ENCODE data around the gene UBA52. TPM values are rescaled to one million over a fixed set of nuclear protein-coding genes. Genes with fewer than 3 reads are reported as not detected.

UBA52 gene
- polyA plus RNA-seq, 1 experiment, result 1,723 TPM

DNA sequence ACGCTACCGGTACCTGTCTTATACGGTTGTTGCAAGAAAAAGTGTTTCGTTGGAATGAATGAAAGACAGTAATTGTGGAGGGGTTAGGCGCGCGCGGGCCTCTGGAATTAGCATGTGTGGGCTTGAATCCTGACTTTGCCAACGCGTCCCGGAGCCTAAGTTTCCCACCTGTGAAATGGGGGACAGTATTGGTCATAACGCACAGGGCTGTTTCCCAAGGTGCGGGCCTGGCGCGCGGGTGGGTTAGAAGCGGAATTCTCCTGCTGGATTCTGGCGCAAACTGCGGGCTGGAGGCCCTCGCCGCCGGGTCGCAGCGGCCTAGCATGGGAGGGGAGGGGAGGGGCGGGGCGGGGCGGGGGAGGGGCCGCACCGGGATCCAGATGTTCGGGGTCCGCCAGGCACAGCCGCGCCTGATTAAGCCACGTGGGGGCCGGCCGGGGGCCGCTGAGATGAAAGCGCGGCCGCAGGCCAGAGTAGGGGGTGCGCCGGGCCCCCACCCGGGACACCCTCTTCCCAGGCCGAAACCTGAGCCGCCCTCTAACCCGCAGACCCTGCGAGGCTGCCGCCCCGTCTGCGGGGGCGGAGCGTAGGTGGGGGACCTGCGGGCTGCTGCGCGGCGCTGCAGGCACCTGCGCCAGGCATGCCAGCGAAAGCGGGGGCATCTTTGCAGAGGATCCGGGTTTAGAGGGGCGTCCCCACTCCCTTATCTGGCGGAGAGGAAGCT is 39.8 kb downstream of the UBA52 start:
- ChIA-PET POLR2A (no interaction called here), CTCF (no interaction called here)
- peaks cover 80% of the 10 kb centered on the region for H3K27me3 ChIP-seq (ENCODE audit: control insufficient read depth, insufficient read depth, low read length)
- no peak overlapping the region for H3K4me3 ChIP-seq (ENCODE audit: low read depth, low read length)
- TF ChIP-seq, protein P1, sequence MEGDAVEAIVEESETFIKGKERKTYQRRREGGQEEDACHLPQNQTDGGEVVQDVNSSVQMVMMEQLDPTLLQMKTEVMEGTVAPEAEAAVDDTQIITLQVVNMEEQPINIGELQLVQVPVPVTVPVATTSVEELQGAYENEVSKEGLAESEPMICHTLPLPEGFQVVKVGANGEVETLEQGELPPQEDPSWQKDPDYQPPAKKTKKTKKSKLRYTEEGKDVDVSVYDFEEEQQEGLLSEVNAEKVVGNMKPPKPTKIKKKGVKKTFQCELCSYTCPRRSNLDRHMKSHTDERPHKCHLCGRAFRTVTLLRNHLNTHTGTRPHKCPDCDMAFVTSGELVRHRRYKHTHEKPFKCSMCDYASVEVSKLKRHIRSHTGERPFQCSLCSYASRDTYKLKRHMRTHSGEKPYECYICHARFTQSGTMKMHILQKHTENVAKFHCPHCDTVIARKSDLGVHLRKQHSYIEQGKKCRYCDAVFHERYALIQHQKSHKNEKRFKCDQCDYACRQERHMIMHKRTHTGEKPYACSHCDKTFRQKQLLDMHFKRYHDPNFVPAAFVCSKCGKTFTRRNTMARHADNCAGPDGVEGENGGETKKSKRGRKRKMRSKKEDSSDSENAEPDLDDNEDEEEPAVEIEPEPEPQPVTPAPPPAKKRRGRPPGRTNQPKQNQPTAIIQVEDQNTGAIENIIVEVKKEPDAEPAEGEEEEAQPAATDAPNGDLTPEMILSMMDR (IDR thresholded peaks at IDR 0.05; ENCODE audit: low read depth, low read length), result no peak
- no peak for DNase-seq (ENCODE audit: low read depth, low spot score)
- H3K9me3 ChIP-seq (ENCODE audit: control insufficient read depth, insufficient read depth, low read length), result no peaks in the 10 kb centered on the region; the same call in 1 of the 2 replicates
- no peak overlapping the region for H3K27ac ChIP-seq (ENCODE audit: low read depth, low read length)

DNA sequence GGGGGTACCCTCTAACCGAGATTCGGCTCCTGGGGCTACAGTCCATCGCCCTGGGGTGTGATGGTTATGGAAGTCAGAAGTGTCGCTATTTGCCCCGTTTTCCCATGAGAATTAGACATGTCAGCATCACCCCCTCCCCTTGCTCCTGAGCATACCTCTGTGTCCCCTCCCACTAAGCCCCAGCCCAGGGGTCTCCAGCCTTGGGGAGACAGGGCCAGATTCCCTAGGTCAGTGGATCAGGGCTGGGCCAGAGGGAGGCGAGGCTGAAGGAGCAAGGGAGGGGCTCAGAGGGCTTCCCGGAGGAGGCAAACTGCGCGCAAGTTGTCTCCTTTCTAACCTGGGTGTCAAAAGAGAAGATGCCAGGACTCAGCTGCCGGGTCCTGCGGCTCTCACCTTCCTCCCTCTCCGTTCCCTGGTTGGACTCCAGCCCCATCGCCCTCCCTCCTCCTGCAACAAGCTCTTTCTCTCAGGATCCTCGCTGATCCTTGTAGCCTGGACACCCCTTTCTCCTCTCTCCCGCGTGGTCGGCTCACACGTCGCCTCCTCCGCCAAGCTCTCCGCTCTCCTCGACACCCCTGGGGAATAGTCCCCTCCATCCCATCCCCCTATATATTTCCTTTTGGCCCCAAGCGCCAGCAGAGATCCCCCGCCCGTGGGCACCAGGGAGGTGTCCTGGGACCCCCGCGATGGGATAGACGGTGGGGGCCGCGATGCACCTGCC is 40.6 kb downstream of the UBA52 start:
- Histone ChIP-seq H3K4me3 (ENCODE audit: low read depth, low read length) (peak overlapping the region; percentile 57), H3K27me3 (ENCODE audit: control insufficient read depth, insufficient read depth, low read length) (peaks cover 77% of the 10 kb centered on the region), H3K27ac (ENCODE audit: low read depth, low read length) (no peak overlapping the region), H3K9me3 (ENCODE audit: control insufficient read depth, insufficient read depth, low read length) (peaks cover 5% of the 10 kb centered on the region)
- ChIA-PET CTCF (interaction anchor here (1.2 kb wide), 1 partner anchor 235 kb away, joined by 4 read pairs; no protein-coding TSS in a partner anchor), POLR2A (interaction anchor here (0.7 kb wide), 1 partner anchor 425 kb away, joined by 10 read pairs; no protein-coding TSS in a partner anchor)
- DNase-seq (ENCODE audit: low read depth, low spot score), result no peak
- TF ChIP-seq, protein P1 (IDR thresholded peaks at IDR 0.05; ENCODE audit: low read depth, low read length), result no peak

DNA sequence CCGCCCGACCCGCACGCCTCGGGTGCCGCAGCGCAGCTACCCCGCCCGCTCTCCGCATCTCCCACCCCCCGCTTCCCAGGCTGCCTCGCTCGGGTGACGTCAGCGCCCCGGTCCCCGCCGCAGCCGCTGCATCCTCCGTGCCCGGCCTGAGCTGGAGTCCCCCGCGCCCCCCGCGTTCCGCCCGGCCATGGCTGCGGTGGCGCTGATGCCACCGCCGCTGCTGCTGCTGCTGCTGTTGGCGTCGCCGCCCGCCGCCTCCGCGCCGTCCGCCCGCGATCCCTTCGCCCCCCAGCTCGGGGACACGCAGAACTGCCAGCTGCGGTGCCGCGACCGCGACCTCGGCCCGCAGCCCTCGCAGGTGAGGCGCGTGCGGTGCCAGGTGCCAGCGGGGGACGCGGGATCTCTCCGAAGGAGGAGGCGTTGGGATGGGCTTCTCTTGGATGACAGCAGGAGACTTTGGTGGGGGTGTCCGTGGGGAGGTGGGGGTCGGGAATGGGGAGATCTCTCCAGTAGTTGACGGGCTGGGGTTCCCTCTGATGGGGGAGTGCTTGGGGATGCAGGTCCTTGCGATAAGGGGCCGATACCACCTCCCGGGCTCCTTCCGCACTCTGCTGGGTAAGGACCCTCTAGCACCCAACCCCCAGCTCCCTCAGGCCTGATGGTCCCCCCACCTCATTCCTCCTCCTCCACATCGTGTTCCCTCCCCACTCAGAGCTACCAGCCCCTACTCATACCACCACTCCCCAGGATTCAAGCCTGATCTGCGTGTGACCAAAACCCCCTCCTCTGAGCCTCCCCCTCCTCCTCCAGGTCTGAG is 41.3 kb downstream of the UBA52 start, which contains the start of gene TMEM59L:
Gene TMEM59L, plus strand, starts transcription at position 99 of the 817 bp plus-strand sequence. Its CDS starts 89 bp downstream, at position 188.
- POLR2A ChIA-PET, result interaction anchor here (0.7 kb wide), 1 partner anchor 426 kb away, joined by 10 read pairs; no protein-coding TSS in a partner anchor
- TF ChIP-seq, protein P1 (IDR thresholded peaks at IDR 0.05; ENCODE audit: low read depth, low read length), result no peak
- DNase-seq (ENCODE audit: low read depth, low spot score), result no peak
- CTCF ChIA-PET, result interaction anchor here (1.2 kb wide), 1 partner anchor 234 kb away, joined by 4 read pairs; no protein-coding TSS in a partner anchor
- peak within 1 kb of the TSS; percentile 57 for H3K4me3 ChIP-seq (ENCODE audit: low read depth, low read length)
- H3K9me3 ChIP-seq (ENCODE audit: control insufficient read depth, insufficient read depth, low read length), result peaks cover 9% of the 10 kb centered on the region
- H3K27ac ChIP-seq (ENCODE audit: low read depth, low read length), result no peak within 1 kb of the TSS
- peaks cover 71% of the 10 kb centered on the region for H3K27me3 ChIP-seq (ENCODE audit: control insufficient read depth, insufficient read depth, low read length)

DNA sequence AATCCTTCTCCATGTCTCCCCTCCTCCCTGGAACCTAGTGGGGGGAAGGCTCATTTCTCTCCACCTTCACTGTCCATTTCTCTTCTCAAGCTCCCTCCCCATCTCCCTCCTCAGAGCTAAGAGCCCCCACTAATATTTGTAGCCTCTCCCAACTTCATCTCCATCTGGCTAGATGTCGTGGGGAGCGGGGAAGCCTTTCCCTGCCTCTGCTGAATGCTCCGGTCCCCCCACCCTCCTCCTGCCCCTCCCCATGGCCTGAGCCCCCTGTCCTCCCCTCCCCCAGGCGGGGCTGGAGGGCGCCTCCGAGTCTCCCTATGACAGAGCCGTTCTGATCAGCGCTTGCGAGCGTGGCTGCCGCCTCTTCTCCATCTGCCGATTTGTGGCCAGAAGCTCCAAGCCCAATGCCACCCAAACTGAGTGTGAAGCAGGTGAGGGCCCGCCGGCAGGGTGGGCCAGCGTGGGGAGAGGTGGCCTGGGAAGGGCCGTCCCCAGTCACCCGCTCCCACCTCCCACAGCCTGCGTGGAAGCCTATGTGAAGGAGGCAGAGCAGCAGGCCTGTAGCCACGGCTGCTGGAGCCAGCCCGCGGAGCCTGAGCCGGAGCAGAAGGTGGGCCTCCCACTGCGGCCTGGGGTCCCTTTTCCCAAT is 42.1 kb downstream of the UBA52 start:
- Histone ChIP-seq H3K27me3 (ENCODE audit: control insufficient read depth, insufficient read depth, low read length) (peaks cover 64% of the 10 kb centered on the region), H3K4me3 (ENCODE audit: low read depth, low read length) (no peak overlapping the region), H3K9me3 (ENCODE audit: control insufficient read depth, insufficient read depth, low read length) (peaks cover 9% of the 10 kb centered on the region), H3K27ac (ENCODE audit: low read depth, low read length) (no peak overlapping the region)
- POLR2A ChIA-PET, result no interaction called here
- CTCF ChIA-PET, result no interaction called here
- TF ChIP-seq, protein P1 (IDR thresholded peaks at IDR 0.05; ENCODE audit: low read depth, low read length), result no peak
- no peak for DNase-seq (ENCODE audit: low read depth, low spot score)

Data from AG04450 (cell line).